D721Med (cell line): ENCODE results near the gene SLC9A9.
A peak's percentile ranks its signal among the peaks of the same experiment; 100 is the strongest.

Experiments
- DNase-seq: peaks from one replicate; pipeline ENCODE4 v3.0.0; 2011; ENCODE audit warnings: low spot score; ENCODE audit not compliant: insufficient read length
- FAIRE-seq: peaks from 2 replicates; lab custom pipeline; 2011; peaks lifted over from hg19 to GRCh38; lab: Jason Lieb, UNC
- TF ChIP-seq, protein P1 (sequence below): IDR thresholded peaks from 2 replicates; pipeline ENCODE4 v1.5.1; 2012; ENCODE audit warnings: mild to moderate bottlenecking, control low read depth; ENCODE audit not compliant: insufficient read depth; ENCODE audit errors: missing control alignments

Gene SLC9A9

GRCh38 chr3:143331350-143331749 is 516.9 kb downstream of the SLC9A9 start:
- TF ChIP-seq, protein P1, sequence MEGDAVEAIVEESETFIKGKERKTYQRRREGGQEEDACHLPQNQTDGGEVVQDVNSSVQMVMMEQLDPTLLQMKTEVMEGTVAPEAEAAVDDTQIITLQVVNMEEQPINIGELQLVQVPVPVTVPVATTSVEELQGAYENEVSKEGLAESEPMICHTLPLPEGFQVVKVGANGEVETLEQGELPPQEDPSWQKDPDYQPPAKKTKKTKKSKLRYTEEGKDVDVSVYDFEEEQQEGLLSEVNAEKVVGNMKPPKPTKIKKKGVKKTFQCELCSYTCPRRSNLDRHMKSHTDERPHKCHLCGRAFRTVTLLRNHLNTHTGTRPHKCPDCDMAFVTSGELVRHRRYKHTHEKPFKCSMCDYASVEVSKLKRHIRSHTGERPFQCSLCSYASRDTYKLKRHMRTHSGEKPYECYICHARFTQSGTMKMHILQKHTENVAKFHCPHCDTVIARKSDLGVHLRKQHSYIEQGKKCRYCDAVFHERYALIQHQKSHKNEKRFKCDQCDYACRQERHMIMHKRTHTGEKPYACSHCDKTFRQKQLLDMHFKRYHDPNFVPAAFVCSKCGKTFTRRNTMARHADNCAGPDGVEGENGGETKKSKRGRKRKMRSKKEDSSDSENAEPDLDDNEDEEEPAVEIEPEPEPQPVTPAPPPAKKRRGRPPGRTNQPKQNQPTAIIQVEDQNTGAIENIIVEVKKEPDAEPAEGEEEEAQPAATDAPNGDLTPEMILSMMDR, result no peak
- no peak for DNase-seq
- no peak for FAIRE-seq

DNA sequence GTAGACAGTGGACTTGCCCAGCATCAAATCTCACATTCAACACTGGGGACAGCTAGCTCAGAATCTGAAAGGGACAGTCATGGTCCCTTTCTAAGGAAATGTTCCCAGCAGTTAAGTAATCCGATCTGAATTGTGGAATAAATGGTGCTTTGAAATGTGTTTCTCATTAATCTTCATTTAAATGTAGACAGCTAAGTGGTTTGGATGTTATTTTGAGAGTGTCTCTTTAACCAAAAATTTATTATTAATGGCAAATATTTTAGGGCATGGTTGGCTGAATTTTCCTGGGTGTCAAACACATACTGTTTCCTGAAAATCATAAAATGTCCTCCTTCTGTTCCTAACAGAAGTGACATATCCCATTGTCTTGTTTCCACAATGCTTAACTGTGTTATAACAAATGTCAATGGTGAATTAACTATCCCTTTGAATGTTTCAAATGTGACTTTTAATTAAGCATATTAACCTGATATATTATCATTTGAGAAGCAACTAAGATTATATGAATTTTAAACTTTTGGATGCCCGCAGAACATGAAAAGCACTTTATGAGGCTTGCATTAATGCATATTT is 517.9 kb downstream of the SLC9A9 start:
- FAIRE-seq, result peak; percentile 16
- TF ChIP-seq, protein P1, result no peak
- DNase-seq, result no peak

DNA sequence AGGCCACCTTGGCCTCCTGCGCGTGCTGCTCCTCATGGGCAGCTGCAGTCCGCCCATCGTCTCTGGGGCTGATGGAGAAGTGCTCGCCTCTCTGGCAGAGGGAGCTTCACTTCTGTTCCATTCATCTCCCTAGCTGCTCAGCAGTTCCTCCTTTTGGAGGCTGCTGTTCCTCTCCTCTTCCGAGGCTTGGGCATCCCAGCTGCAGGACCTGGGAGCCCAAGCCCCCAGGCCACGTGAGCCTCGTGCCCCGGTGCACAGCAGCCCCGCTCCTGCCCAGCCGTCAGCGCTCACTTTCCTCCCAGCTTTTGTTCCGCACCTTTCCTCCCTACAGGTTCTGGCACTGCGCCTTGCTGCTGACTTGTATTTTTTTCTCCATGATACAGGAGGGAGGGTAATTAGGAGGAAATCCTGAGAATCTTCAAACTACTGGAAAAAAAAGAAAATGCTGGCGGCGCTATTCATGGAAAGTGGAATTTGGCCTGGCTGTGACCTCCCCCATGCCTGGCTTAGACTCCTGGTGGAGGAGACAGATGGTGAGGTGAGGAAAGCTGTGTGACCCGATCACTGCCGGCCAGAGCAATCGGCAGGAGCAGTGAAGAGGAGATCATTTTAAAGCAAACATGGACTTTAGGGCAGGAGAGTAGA is 518.6 kb downstream of the SLC9A9 start:
- FAIRE-seq (no peak), DNase-seq (no peak)
- TF ChIP-seq, protein P1, result no peak

DNA sequence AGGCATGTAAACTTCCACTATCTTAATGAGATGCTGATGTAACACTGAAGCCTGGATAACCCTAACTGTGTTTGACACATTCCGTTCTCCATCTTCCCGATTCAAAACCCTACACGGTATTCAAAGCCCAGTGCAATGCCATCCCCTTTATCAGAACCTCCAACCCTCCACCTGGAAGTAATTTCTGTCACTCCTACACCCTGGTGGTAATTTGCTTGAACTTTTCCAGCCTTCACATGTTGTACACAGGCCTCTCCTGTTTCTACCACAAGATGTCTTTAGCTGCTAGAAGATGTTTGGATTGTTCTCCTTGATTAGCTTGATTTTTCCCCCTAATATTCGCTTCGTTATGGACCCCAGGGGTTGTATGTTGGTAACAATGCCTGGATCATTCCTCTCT is 519.8 kb downstream of the SLC9A9 start:
- DNase-seq (no peak), FAIRE-seq (no peak)
- TF ChIP-seq, protein P1, result no peak

DNA sequence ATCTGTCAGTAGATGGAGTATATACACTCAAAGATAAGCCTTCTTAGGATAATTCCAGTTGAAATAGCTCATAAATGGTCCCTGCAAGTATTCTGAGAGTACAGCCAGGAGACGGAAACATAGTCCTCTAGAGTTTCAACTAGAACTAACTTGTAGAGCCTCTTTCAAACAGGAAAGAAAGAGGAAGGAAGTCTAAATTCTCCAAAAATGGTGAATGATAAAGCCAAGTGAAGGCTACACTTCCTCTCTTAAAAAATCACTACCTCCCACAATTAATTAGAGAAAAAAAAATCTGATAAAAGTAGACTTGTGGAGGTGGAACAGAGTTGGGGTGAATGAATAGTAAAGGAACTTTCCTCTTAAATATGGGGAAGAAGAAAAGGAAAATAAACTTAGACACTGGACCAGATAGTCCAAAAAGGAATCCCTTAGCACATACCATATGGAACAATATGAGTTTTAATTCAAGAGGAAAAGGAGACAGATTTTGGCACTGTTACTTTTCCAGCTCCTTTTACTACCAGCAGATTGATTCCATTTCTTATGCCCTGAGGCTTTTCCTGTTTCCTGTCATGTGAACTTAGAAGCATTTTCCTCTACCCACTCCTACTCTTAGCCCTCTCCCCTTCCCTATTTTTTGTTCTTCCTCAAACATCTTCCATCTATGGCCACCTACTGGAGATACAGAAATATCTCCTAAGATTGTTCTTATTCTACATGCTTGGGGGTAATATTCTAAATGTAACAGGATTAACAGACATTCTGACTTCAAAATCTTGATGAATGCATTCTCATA is 521.1 kb downstream of the SLC9A9 start:
- FAIRE-seq (no peak), DNase-seq (no peak)
- TF ChIP-seq, protein P1, result no peak

GRCh38 chr3:143321058-143321769 is 527.1 kb downstream of the SLC9A9 start:
- DNase-seq, result no peak
- TF ChIP-seq, protein P1, result no peak
- FAIRE-seq, result no peak
